GM11168 (cell line): ENCODE data around the gene SPRED1.
"Not testable (repeated sequence)": the region's sequence is repeated elsewhere in the genome, so short reads cannot be mapped to it uniquely, and the experiment has no call there.

Experiments
- in situ Hi-C: fragments of 300-500 bp; cut with MboI; formaldehyde crosslinking; loops from one replicate; pipeline ENCODE4 v1.12.0; 2022; ENCODE audit warnings: low sequenced_read_pairs; ENCODE audit not compliant: unreplicated experiment

Gene SPRED1

DNA sequence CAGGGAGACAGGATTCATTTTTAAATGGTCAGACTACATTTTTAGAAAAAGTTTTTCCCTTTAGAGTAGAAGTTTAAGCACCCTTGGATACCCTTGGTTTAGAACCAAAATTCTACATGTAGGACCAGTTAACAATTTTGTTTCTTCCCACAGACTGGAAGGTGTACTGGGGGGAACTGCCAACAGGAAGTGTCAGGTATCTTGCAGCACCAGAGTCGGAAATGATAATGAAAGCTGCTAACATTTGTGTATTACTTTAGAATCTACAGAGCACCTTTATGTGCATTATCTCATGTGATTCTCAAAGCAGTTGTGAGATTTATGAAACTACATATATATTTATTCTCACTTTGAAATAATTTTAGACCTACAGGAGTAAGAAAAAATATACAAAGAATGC, 21.5 kb downstream of the SPRED1 start:
- in situ Hi-C loops: no loop called here

DNA sequence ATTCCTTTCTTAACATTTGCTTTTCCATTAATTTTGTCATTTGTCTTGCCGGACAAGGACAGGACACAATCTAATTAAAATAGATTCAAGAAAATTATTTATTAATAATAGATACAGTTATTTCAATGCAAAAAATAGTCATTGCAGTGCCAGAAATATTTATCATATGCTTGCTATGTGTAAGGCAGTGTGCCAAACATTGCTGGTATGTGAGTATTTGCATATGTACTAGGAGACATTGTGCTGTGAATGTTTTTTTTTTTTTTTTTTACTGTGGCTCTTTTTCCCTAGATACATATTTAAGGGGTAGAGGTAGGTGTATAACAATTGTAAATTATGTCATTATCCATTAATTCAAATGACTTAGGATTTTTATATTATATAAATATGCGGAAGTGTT, 23.3 kb downstream of the SPRED1 start:
- in situ Hi-C loops: no loop called here

DNA sequence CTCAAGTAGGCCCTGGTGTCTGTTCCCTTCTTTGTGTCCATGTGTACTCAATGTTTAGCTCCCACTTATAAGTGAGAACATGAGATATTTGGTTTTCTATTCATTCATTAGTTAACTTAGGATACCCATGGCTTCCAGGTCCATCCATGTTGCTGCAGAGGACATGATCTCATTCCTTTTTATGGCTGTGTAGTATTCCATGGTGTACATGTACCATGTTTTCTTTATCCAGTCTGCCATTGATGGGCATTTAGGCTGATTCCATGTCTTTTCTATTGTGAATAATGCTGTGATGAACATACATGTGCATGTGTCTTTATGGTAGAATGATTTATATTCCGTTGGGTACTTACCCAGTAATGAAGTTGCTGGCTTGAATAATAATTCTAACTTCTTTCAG, 24.6 kb downstream of the SPRED1 start:
- in situ Hi-C loops: not testable (repeated sequence)

DNA sequence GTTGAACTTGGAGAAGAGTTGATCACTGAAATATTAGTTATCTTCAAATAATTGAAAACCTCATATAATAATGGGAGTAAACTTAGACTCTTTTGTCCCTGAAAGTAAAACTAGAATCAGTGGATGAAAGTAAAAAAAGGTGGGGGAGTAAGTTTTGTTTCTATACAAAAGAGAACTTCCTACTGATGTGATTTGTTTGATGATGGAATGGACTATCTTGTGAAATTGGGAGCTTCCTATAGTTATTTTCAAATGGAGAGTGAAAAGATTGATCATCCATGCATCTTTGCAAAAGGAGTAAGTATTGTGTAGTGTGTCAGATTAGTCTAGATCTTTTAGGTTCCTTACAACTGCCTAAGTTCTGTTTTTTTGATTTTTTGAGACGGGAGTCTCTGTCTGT, 28.4 kb downstream of the SPRED1 start:
- in situ Hi-C loops: no loop called here

DNA sequence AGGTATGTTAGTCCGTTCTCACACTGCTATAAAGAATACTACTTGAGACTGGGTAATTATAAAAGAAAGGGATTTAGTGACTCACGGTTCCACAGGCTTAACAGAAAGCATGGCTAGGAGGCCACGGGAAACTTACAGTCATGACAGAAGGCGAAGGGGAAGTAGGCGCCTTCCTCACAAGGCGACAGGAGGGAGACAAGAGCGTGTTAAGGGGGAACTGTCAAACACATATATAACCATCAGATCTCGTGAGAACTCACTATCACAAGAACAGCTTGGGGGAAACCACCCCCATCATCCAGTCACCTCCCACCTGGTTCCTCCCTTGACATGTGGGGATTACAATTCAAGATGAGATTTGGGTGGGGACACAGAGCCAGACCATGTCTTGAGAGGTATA, 30.4 kb downstream of the SPRED1 start:
- in situ Hi-C loops: no loop called here

DNA sequence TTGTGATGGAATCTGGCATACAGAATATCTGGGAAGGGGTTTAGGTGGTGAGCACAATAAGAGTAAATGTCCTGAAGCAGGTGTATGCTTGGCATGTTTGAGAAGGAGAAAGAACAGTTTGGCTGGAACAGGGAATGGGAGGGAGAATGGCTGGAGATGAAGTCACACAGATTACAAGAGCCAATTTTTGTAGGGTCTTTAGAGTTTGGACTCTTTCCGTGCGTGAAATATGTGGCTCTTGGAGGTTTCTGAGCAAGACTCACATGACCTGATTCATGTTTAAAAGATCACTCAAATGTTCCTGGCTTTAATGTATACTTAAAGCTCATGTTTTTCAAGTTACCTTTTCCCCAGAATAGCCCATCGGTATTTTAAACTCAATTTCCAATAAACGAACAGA, 32.8 kb downstream of the SPRED1 start:
- in situ Hi-C loops: no loop called here

DNA sequence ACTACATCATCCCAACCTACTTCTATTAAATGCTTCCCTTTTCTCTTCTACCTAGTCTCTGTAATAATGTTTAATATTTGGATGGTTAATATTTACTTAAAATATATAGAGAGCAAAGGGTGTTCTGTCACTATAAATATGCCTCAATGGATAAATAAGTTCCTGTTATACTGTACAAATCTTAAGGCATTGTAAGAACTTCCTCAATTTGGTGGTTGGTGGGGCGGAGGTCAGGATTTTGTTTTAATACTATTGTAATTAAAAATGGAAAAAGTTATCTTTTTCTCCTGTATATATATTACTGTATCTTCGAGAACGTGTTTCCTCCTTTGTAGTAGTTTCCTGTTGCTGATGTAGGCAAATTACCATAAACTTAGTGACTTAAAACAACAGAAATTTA, 41.5 kb downstream of the SPRED1 start:
- in situ Hi-C loops: no loop called here

DNA sequence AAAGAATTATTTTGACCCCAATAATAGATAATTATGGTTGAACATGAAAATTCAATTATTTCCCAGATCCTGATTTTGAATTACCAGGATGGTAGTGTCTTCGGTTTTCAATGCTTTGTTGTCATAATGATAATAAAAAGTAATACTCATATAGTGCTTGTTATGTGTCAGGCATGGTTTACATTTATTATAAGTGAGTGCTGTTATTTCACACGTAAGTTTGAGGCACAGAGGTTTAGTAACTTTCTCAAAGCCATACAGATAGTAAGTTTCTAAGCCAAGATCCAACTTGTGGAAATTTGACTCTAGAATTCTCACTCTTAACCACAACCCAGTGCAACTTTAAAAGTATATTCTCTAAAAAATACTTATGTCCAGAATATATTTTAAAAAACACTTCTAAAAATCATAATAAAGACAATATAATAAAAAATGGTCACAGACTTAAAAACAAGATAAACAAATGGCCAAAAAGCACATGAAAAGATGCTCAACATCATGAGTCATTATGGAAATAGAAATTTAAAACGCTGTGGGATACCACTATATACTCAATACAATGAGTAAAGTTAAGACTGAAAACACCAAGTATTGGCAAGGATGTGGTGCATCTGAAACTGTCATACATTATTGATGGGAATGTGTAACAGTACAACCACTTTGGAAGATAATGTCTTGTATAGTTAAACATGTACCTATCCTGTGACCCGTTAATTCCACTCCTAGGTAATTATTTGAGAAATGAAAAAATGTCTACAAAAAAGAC, 45.2 kb downstream of the SPRED1 start:
- in situ Hi-C loops: no loop called here

DNA sequence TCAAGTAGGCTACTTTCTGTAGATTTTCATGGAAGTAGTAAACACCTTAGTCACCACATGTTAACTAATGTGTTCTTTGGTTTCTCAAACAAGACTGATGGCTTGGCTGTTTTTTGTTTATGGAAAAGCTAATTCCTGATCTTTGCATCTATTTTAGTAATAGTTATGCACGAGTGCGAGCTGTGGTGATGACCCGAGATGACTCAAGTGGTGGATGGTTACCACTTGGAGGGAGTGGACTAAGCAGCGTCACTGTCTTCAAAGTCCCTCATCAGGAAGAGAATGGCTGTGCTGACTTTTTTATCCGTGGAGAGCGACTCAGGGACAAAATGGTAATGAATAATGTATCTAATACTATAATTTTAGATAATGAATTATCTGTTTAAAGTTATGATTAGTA, 46.6 kb downstream of the SPRED1 start:
- in situ Hi-C loops: no loop called here

DNA sequence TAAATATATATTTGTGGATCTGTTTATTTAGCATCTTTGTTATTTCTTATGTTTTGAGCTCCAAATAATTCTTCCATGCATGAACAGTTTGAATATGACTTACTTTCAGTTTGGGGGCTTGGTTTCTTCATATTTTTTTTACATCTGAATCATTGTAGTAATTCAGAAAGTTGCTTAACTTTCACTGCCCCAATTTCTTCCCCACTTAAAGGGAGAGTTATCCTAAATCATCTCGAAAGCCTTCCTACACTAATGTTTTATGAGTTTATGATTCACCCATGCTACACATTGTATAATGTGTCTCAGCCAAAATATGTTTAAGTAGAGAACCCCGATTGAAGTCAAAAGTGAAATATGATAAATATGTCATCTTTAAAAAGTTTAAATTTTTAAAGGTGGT, 47.8 kb downstream of the SPRED1 start:
- in situ Hi-C loops: no loop called here

DNA sequence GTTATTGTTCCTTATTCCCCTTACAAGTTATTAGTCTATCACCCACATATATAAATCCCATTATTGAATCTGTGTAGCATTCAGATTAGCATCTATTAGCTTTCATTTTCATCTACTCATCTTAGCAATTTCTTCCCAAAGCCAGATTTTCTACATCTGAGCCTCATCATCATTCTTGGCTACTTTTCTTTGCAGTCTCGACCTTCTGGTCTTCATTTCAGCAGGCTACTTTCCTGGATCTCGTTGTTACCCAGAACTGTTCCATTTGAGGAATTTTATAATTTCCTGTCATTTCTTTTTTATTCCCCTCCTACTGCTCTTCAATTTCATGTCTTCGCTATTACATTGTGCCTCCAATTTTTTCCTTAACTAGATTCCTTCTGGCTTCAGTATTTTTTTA, 51.8 kb downstream of the SPRED1 start:
- in situ Hi-C loops: no loop called here

DNA sequence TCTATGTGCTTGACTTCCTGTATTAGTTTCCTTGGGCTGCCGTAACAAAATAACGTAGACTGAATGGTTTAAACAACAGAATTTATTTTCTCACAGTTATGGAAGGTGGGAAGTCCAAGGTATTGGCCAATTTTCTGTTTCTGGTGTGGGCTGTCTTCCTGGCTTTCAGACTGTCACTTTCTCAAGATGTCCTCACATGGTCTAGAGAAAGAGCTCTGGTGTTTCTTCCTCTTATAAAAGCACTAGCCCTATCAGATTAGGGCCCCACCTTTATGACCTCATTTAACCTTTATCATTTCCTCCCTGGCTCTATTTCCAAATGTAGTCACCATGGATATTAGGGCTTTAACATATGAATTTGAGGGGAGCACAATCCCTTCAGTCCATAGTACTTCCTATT, 54.6 kb downstream of the SPRED1 start:
- in situ Hi-C loops: no loop called here

DNA sequence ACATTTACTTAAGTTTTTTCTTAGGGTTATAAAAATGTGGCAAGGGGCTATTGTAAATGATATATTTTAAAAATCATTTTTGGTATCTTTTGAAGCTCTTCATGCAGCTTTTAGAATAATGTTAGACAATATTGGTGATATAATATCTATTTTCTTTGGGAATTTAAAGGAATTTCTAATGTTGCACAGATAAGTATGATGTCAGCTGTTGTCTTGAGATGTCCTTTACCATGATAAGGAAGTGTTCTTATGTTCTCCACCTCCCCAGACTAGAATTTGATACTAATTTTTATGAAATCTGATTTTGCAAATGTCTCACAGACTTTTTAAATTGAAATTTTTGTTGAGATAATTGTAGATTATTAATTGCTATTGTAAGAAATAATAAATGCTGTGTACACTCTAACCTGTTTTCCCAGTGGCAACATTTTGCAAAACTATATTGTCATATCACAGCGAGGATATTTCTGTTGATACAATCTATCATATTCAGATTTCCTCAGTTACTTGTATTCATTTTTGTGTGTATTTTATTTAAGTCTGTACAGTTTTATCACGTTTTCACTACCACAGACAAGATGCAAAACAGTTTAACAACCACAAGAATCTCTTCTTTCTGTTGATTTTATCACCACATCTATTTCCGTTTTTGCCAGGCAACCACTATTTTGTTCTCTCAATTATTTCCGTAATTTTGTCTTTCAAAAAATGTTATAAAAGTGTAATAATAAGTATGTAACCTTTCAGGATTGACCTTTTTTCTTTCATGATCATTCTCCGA, 55.4 kb downstream of the SPRED1 start:
- in situ Hi-C loops: no loop called here

DNA sequence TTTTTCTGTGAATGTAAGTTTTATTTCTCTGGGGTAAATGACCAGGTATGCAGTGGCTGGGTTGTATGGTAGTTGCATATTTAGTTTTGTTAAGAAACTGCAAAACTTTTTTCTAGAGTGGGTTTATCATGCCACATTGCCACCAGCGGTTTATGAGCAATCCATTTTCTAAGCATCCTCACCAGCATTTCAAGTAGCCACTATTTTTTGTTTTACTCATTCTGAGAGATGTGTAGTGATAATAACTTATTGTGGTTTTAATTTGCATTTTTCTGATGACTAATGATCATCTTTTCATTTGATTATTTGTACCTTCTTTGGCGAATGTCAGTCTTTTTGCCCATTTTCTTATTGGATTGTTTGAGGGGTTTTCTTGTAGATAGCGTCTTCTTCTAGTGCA, 56.2 kb downstream of the SPRED1 start:
- in situ Hi-C loops: no loop called here

DNA sequence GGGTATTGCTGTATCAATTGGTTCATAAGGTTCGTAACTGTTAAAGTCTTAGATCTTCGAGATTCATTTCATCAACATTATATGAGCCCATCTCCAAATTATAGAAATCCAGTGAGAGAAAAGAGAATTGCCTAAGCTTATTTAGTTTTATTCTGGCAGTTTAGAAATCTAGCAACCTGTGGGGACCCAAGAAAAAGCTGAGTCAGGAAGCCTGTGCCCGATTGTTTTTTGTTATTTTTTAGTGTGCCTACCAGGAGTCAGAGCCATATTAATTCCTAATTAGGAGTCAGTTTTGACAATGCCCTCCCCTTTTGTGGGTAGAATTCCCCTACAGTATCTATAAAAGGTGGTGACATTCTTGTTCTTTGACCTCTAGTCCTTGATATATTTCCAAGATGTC, 59.6 kb downstream of the SPRED1 start:
- in situ Hi-C loops: no loop called here

DNA sequence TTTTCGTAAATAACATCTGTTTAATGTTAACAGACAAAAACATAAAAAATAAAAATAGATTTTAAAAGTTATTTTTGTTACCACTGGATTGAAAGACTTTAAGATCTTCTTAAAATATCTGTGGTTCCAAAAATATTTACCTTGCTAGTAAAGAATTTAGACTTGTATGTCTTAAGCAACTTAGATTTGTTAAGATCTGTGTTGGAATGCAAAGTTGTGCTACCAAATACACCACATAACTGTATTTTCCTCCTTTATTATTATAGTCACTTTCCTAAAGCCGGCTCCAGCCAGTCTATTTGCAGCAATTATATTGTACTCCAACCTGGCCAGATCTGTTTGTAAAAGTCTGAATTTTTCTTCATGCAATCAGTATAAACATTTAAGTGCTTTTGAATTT, 63.7 kb downstream of the SPRED1 start:
- in situ Hi-C loops: no loop called here

DNA sequence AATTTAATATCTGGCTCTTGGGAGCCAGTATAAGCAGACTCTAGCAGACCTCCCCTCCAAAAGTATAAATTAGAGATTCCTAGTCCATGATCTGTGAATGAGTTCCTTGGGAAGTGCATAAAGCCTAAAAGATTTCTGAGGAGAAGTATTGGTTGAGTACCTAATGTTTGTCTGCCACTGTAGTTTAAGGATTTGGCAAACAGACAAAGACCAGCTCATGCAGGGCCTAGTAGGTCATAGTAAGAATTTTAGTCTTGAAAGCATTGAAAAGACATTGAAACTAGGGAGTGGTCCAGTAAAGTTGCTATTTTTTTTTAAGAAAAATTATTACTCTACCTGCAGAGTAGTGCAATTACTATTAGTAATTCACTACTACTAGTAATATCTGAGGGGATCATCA, 67.5 kb downstream of the SPRED1 start:
- in situ Hi-C loops: no loop called here

DNA sequence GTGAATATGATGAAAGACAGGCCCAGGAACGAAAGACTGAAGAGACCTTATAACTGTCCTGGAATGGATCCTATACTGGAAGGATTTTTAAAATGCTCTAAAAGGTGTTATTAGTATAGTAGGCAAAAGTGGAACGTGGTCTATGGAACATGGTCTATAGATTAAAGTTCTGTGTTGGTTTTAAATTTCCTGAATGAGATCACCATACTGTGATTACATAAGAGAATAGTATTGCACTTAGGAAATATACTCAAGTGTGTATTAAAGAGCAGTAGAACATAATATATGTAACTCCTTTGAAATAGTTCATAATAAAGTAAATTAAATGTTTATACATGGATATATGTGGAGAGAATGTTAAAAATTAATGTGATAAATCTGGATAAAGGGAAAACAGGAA, 68.2 kb downstream of the SPRED1 start:
- in situ Hi-C loops: no loop called here

DNA sequence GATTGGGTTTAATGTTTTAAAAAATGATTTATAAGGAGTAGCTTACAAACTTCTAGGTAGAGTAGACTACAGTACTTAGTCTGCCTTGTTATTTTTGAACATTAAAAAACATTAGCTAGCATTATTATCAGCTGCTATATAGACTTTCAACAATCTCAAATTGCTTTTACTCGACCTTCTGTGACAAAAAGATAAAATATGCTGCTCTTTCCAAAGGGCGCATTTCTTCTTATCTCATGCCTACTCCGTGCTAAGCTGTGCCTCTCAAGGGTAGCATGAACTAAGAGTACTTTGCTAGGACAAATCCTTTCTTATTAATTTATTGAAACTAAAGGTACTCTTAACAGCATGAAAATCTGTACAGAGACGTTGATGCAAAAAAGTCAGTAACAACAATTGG, 71.3 kb downstream of the SPRED1 start:
- in situ Hi-C loops: no loop called here

DNA sequence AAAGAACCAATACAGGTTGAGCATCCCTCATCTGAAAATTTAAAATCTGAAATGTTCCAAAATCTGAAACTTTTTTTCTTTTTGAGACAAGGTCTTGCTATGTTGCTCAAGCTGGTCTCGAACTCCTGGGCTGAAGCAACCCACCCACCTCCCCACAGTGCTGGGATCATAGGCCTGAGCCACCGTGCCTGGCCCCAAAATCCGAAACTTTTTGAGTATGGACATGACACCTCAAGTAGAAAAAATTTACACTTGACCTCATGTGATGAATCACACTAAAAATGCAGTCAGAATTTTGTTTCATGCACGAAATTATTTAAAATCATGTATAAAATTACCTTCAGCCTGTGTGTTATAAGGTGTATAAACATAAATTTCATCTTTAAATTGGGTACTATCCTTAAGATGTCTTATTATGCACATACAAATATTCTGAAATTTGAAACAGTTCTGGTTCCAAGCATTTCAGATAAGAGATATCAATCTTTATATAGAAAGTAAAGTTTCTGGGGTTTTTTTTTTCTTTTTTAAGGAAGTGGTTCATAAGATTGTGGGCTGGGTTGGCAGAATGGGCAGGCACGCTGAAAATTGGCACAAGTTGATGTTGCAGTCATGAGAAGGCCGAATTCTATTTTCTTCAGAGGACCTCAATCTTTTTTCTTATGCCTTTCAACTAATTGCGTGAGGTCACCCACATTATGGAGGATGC, 72.5 kb downstream of the SPRED1 start:
- in situ Hi-C loops: no loop called here

DNA sequence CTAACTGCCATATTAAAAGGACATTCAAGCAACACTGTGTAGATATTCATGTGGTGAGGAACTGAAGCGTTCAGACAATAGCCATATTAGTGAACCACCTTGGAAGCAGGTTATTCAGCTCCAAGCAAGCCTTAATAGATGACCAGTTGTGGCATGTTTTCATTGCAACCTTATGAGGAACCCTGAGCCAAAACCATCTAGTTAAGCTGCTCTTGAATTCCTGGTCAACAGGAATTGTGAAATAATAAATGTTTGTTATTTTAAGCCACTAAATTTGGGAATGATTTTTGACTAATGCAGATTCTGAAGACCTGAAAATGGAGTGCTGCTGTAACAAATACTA, 73.0 kb downstream of the SPRED1 start:
- in situ Hi-C loops: no loop called here
